Uterus (tissue), 2 donors: ENCODE results near the gene SERPINI2.

Experiments used
- POLR2A ChIP-seq, 2 donors: fragments of 450-650 bp; IDR thresholded peaks; one replicate each; pipeline ENCODE4 v1.6.1; 2016; ENCODE audit warnings: antibody characterized with exemption in 2 of 2, mild to moderate bottlenecking in 1 of 2, moderate library complexity in 1 of 2
- TF ChIP-seq, protein P1 (sequence below), 4 experiments: fragments of 200-600 bp in 2 of 4; fragments of 450-650 bp in 2 of 4; sonication (generic) in 2 of 4; IDR thresholded peaks; one replicate each; pipeline ENCODE4 v1.5.1; 2016 to 2019; ENCODE audit warnings: antibody characterized with exemption in 4 of 4, mild to moderate bottlenecking in 2 of 4, moderate library complexity in 1 of 4

DNA sequence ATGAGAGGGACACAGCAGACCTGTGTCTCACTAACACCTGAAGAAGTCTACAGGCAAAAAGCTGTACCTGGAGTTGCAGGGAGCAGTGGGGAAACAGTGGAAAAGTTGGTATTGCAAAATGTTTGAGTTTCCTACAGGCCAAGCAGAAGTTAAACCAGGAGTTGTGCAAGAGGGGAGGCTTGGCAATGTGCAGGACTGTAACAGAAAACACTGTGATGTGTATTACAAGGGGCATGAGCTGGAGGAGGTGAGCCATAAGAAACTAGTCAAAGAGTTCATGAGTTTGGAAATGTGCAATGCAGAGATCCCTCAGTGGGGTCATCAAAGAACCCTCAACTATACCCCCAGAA lies 47.1 kb upstream of the SERPINI2 start:
- TF ChIP-seq, protein P1, sequence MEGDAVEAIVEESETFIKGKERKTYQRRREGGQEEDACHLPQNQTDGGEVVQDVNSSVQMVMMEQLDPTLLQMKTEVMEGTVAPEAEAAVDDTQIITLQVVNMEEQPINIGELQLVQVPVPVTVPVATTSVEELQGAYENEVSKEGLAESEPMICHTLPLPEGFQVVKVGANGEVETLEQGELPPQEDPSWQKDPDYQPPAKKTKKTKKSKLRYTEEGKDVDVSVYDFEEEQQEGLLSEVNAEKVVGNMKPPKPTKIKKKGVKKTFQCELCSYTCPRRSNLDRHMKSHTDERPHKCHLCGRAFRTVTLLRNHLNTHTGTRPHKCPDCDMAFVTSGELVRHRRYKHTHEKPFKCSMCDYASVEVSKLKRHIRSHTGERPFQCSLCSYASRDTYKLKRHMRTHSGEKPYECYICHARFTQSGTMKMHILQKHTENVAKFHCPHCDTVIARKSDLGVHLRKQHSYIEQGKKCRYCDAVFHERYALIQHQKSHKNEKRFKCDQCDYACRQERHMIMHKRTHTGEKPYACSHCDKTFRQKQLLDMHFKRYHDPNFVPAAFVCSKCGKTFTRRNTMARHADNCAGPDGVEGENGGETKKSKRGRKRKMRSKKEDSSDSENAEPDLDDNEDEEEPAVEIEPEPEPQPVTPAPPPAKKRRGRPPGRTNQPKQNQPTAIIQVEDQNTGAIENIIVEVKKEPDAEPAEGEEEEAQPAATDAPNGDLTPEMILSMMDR (IDR thresholded peaks at IDR 0.05) = no peak
- no peak for TF ChIP-seq POLR2A (IDR thresholded peaks at IDR 0.05)
